A549 (cell line): ENCODE data around the gene THTPA. TPM values are rescaled to one million over a fixed set of nuclear protein-coding genes. Genes with fewer than 3 reads are reported as not detected.

Experiments
- ATAC-seq, 2 experiments: fragments of 200-7000 bp in 1 of 2; fragments of >200 bp in 1 of 2; cut with Nextera tagmentation in 1 of 2; cut with Tn5 transposase in 1 of 2; 3 replicates each; pipeline versions ENCODE4 v1.8.0 to v1.9.1; 2018 to 2020; ENCODE audit warnings: mild to moderate bottlenecking in 1 of 2, moderate library complexity in 1 of 2
- CTCF ChIA-PET: fragments of 300-600 bp; sonication (Branson Sonifier 250); formaldehyde crosslinking; extraction: SDS; loops from one replicate; lab custom pipeline; 2021; ENCODE audit warnings: antibody characterized with exemption, inconsistent platforms; lab: Yijun Ruan, JAX
- POLR2A ChIA-PET: fragments of 350-600 bp; formaldehyde crosslinking; extraction: SDS; loops from one replicate; lab custom pipeline; 2021; ENCODE audit warnings: antibody characterized with exemption, inconsistent platforms; lab: Yijun Ruan, JAX
- DNase-seq, 2 experiments: peaks; one replicate each; pipeline versions ENCODE4 v3.0.0 to v3.0.0-alpha.2; 2011 to 2016; ENCODE audit warnings: low read depth in 1 of 2, low spot score in 1 of 2
- FAIRE-seq: peaks from 2 replicates; lab custom pipeline; 2011; peaks lifted over from hg19 to GRCh38; lab: Jason Lieb, UNC
- H3K27ac ChIP-seq, 2 experiments: fragments of >200 bp; sonication (Bioruptor Twin); formaldehyde crosslinking; 3 replicates each; pipeline ENCODE4 v1.5.1; 2016 to 2017
- H3K4me1 ChIP-seq: fragments of >200 bp; sonication (Bioruptor Twin); formaldehyde crosslinking; 3 replicates; pipeline ENCODE4 v1.6.1; 2016
- H3K4me2 ChIP-seq: fragments of >200 bp; sonication (Bioruptor Twin); formaldehyde crosslinking; 3 replicates; pipeline ENCODE4 v1.6.1; 2016
- H3K4me3 ChIP-seq: fragments of >200 bp; sonication (Bioruptor Twin); formaldehyde crosslinking; 3 replicates; pipeline ENCODE4 v1.5.1; 2016
- H3K9me3 ChIP-seq: fragments of >200 bp; sonication (Bioruptor Twin); formaldehyde crosslinking; 3 replicates; pipeline ENCODE4 v1.6.1; 2016
- CBX2 ChIP-seq: fragments of 200-600 bp; sonication (generic); IDR thresholded peaks from 2 replicates; pipeline ENCODE4 v1.6.1; 2016; ENCODE audit warnings: low read depth, mild to moderate bottlenecking, borderline replicate concordance
- CEBPB ChIP-seq, 2 experiments: fragments of >200 bp in 1 of 2; sonication (Bioruptor Twin) in 1 of 2; formaldehyde crosslinking in 1 of 2; IDR thresholded peaks; 2 replicates each; pipeline ENCODE4 v1.6.1; 2012 to 2016
- CHD2 ChIP-seq: fragments of 150-350 bp; IDR thresholded peaks from 2 replicates; pipeline ENCODE4 v1.6.1; 2014; ENCODE audit warnings: low read length; ENCODE audit not compliant: partially characterized antibody
- CHD4 ChIP-seq: fragments of 200-600 bp; sonication (generic); IDR thresholded peaks from 2 replicates; pipeline ENCODE4 v1.6.1; 2016; ENCODE audit warnings: antibody characterized with exemption, mild to moderate bottlenecking, borderline replicate concordance
- EHMT2 ChIP-seq: fragments of 200-600 bp; sonication (generic); IDR thresholded peaks from 2 replicates; pipeline ENCODE4 v1.6.1; 2016; ENCODE audit warnings: antibody characterized with exemption, low read depth, mild to moderate bottlenecking, moderate library complexity
- ELK1 ChIP-seq: fragments of 150-350 bp; IDR thresholded peaks from 2 replicates; pipeline ENCODE4 v1.6.1; 2014; ENCODE audit warnings: low read depth, mild to moderate bottlenecking, low read length
- EP300 ChIP-seq, 2 experiments: fragments of >200 bp; sonication (Bioruptor Twin); formaldehyde crosslinking; IDR thresholded peaks; 2 replicates in 1 of 2; 3 replicates in 1 of 2; pipeline ENCODE4 v1.6.1; 2016 to 2017
- ESRRA ChIP-seq: fragments of 150-350 bp; IDR thresholded peaks from 2 replicates; pipeline ENCODE4 v1.6.1; 2014; ENCODE audit warnings: mild to moderate bottlenecking, low read length, borderline replicate concordance
- FOSB ChIP-seq: fragments of 250-450 bp; sonication (Bioruptor Pico); IDR thresholded peaks from 2 replicates; pipeline ENCODE4 v1.5.0; 2020; ENCODE audit warnings: mild to moderate bottlenecking, moderate library complexity
- FOSL2 ChIP-seq, 2 experiments: fragments of 450-650 bp in 1 of 2; fragments of >200 bp in 1 of 2; sonication (Bioruptor Twin) in 1 of 2; formaldehyde crosslinking; IDR thresholded peaks; 2 replicates each; pipeline versions ENCODE4 v1.5.0 to v1.6.1; 2016 to 2020; ENCODE audit warnings: mild to moderate bottlenecking in 1 of 2, moderate library complexity in 1 of 2
- GATA3 ChIP-seq: IDR thresholded peaks from 2 replicates; pipeline ENCODE4 v1.6.1; 2012; ENCODE audit warnings: borderline replicate concordance
- HEYL ChIP-seq: fragments of 250-450 bp; sonication (Bioruptor Pico); IDR thresholded peaks from 2 replicates; pipeline ENCODE4 v1.8.0; 2021; ENCODE audit warnings: mild to moderate bottlenecking, moderate library complexity
- HOXA7 ChIP-seq: fragments of 250-450 bp; sonication (Bioruptor Pico); IDR thresholded peaks from 2 replicates; pipeline ENCODE4 v1.5.0; 2020; ENCODE audit warnings: mild to moderate bottlenecking, moderate library complexity
- JUN ChIP-seq, 2 experiments: fragments of >200 bp; sonication (Bioruptor Twin); formaldehyde crosslinking; IDR thresholded peaks; 2 replicates in 1 of 2; 3 replicates in 1 of 2; pipeline ENCODE4 v1.6.1; 2016 to 2017
- KDM1A ChIP-seq: fragments of 200-600 bp; sonication (generic); IDR thresholded peaks from 2 replicates; pipeline ENCODE4 v1.6.1; 2016; ENCODE audit warnings: low read depth, mild to moderate bottlenecking
- KDM5A ChIP-seq: fragments of 200-600 bp; sonication (generic); IDR thresholded peaks from 2 replicates; pipeline ENCODE4 v1.6.1; 2016; ENCODE audit warnings: antibody characterized with exemption, mild to moderate bottlenecking
- MAFK ChIP-seq: fragments of 450-650 bp; IDR thresholded peaks from 2 replicates; pipeline ENCODE4 v1.6.1; 2014; ENCODE audit not compliant: partially characterized antibody
- NPAS2 ChIP-seq: fragments of 250-450 bp; sonication (Bioruptor Pico); IDR thresholded peaks from 2 replicates; pipeline ENCODE4 v1.8.0; 2022; ENCODE audit warnings: mild to moderate bottlenecking, moderate library complexity, borderline replicate concordance
- RCOR1 ChIP-seq: fragments of 150-350 bp; IDR thresholded peaks from 2 replicates; pipeline ENCODE4 v1.6.1; 2014; ENCODE audit warnings: antibody characterized with exemption, low read length, low read depth
- REST ChIP-seq: fragments of 200-600 bp; sonication (generic); IDR thresholded peaks from 2 replicates; pipeline ENCODE4 v1.6.1; 2016; ENCODE audit warnings: antibody characterized with exemption, mild to moderate bottlenecking, moderate library complexity
- SMC3 ChIP-seq: fragments of >200 bp; sonication (Bioruptor Twin); formaldehyde crosslinking; IDR thresholded peaks from 3 replicates; pipeline ENCODE4 v1.6.1; 2018; ENCODE audit warnings: inconsistent platforms
- TP53 ChIP-seq: fragments of 250-450 bp; sonication (Bioruptor Pico); IDR thresholded peaks from 2 replicates; pipeline ENCODE4 v1.5.0; 2021; ENCODE audit warnings: mild to moderate bottlenecking, moderate library complexity
- ZFP36 ChIP-seq: fragments of 450-650 bp; IDR thresholded peaks from 2 replicates; pipeline ENCODE4 v1.6.1; 2014; ENCODE audit warnings: borderline replicate concordance; ENCODE audit not compliant: partially characterized antibody
- ZNF302 ChIP-seq: fragments of 250-450 bp; sonication (Bioruptor Pico); IDR thresholded peaks from 2 replicates; pipeline ENCODE4 v1.9.0; 2021; ENCODE audit warnings: inconsistent platforms, mild to moderate bottlenecking, moderate library complexity
- WGBS: methylation state at CpG from one replicate; pipeline ENCODE4 v1.1.6; 2017; ENCODE audit errors: missing lambda C conversion rate; 5-methylcytosine and 5-hydroxymethylcytosine counted together
- polyA minus RNA-seq: library from RNA; depleted of rRNA, polyadenylated mRNA; stranded (reverse); fragments of >200 nt; gene quantifications from 2 replicates; pipeline ENCODE4 v1.2.3, GENCODE V29; 2011; rRNA and poly(A)+ RNA removed
- polyA plus RNA-seq, 4 experiments: library from polyadenylated mRNA; depleted of rRNA in 3 of 4; stranded (reverse); fragments of >200 nt; fragmentation: RNase III in 1 of 4; extraction: RNeasy Plus Mini Kit Qiagen cat#74134 plus additional on column Dnase treatment in 1 of 4; gene quantifications; 2 replicates in 3 of 4; 3 replicates in 1 of 4; pipeline ENCODE4 v1.2.3, GENCODE V29; 2011 to 2017
- TF ChIP-seq, protein P1 (sequence below): fragments of 250-450 bp; sonication (Bioruptor Pico); IDR thresholded peaks from 2 replicates; pipeline ENCODE4 v1.5.0; 2021; ENCODE audit warnings: mild to moderate bottlenecking, moderate library complexity, borderline replicate concordance
- TF ChIP-seq, protein P2 (sequence below): fragments of >200 bp; sonication (Bioruptor Twin); formaldehyde crosslinking; IDR thresholded peaks from 3 replicates; pipeline ENCODE4 v1.5.1; 2016
- TF ChIP-seq, protein P3 (sequence below): fragments of 250-450 bp; sonication (Bioruptor Pico); IDR thresholded peaks from 2 replicates; pipeline ENCODE4 v1.5.0; 2020; ENCODE audit warnings: low read depth, mild to moderate bottlenecking, moderate library complexity

Gene THTPA, protein sequence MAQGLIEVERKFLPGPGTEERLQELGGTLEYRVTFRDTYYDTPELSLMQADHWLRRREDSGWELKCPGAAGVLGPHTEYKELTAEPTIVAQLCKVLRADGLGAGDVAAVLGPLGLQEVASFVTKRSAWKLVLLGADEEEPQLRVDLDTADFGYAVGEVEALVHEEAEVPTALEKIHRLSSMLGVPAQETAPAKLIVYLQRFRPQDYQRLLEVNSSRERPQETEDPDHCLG
- polyA plus RNA-seq (2011; rRNA removed) (8.1 and 15.3 TPM in 2 replicates), polyA plus RNA-seq (2017; fragmentation: RNase III; extraction: RNeasy Plus Mini Kit Qiagen cat#74134 plus additional on column Dnase treatment) (21.0 to 24.0 TPM (median 23.9 TPM) in 3 replicates), polyA minus RNA-seq (12.2 and 12.5 TPM in 2 replicates)
- polyA plus RNA-seq (2012; cell fraction: cytosol; rRNA removed): 15.3 and 16.9 TPM in 2 replicates
- 20.6 and 26.5 TPM in 2 replicates for polyA plus RNA-seq (2012; cell fraction: nucleus; rRNA removed)

- ATAC-seq (peak; percentile 86 to 90), FAIRE-seq (no peak), DNase-seq (peak; percentile 91 to 95)
- CTCF ChIA-PET: interaction anchor here (0.9 to 19.0 kb wide), 4 partner anchors 10 to 79 kb away, joined by 4 to 553 read pairs (median 6); partner anchors contain the start of gene NGDN
- H3K27ac ChIP-seq: peak within 1 kb of the TSS; percentile 98 to 100
- H3K4me2 ChIP-seq: peak within 1 kb of the TSS; percentile 99
- 0% methylated on average over 11 of the region's 54 CpGs for WGBS
- H3K9me3 ChIP-seq: no peaks in the 10 kb centered on the region
- H3K4me3 ChIP-seq: peak within 1 kb of the TSS; percentile 93
- peaks cover 16% of the 10 kb centered on the region; the same call in 2 of the 3 replicates for H3K4me1 ChIP-seq
- POLR2A ChIA-PET: interaction anchor here (0.6 to 1.3 kb wide), 11 partner anchors 8 to 559 kb away, joined by 3 to 11 read pairs (median 4); partner anchors contain the start of genes AP1G2, DCAF11, HOMEZ and NGDN
- TF ChIP-seq CHD4: no peak
- peak; percentile 43; the same call in 1 of the 2 replicates for TF ChIP-seq KDM5A
- no peak for TF ChIP-seq FOSL2 (IDR thresholded peaks at IDR 0.05)
- no peak for TF ChIP-seq FOSL2 (CRISPR knock-in tag; IDR thresholded peaks at IDR 0.05)
- TF ChIP-seq EHMT2: no peak
- TF ChIP-seq CBX2: no peak
- TF ChIP-seq CHD2: peak; percentile 85
- TF ChIP-seq NPAS2 (CRISPR knock-in tag): no peak
- TF ChIP-seq HEYL (CRISPR knock-in tag): no peak
- TF ChIP-seq FOSB (CRISPR knock-in tag): no peak
- TF ChIP-seq ELK1: no peak
- TF ChIP-seq MAFK: no peak
- TF ChIP-seq TP53 (CRISPR knock-in tag): no peak
- TF ChIP-seq, protein P1, sequence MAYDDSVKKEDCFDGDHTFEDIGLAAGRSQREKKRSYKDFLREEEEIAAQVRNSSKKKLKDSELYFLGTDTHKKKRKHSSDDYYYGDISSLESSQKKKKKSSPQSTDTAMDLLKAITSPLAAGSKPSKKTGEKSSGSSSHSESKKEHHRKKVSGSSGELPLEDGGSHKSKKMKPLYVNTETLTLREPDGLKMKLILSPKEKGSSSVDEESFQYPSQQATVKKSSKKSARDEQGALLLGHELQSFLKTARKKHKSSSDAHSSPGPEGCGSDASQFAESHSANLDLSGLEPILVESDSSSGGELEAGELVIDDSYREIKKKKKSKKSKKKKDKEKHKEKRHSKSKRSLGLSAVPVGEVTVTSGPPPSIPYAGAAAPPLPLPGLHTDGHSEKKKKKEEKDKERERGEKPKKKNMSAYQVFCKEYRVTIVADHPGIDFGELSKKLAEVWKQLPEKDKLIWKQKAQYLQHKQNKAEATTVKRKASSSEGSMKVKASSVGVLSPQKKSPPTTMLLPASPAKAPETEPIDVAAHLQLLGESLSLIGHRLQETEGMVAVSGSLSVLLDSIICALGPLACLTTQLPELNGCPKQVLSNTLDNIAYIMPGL: no peak
- no peak for TF ChIP-seq SMC3
- TF ChIP-seq ZFP36: no peak
- TF ChIP-seq GATA3: 0 out of 2 replicates have a peak, but pooled peaks have one; percentile 28
- TF ChIP-seq REST: peak; percentile 81
- TF ChIP-seq EP300 (IDR thresholded peaks at IDR 0.05): no peak
- TF ChIP-seq ESRRA: no peak
- TF ChIP-seq HOXA7 (CRISPR knock-in tag): no peak
- TF ChIP-seq, protein P2, sequence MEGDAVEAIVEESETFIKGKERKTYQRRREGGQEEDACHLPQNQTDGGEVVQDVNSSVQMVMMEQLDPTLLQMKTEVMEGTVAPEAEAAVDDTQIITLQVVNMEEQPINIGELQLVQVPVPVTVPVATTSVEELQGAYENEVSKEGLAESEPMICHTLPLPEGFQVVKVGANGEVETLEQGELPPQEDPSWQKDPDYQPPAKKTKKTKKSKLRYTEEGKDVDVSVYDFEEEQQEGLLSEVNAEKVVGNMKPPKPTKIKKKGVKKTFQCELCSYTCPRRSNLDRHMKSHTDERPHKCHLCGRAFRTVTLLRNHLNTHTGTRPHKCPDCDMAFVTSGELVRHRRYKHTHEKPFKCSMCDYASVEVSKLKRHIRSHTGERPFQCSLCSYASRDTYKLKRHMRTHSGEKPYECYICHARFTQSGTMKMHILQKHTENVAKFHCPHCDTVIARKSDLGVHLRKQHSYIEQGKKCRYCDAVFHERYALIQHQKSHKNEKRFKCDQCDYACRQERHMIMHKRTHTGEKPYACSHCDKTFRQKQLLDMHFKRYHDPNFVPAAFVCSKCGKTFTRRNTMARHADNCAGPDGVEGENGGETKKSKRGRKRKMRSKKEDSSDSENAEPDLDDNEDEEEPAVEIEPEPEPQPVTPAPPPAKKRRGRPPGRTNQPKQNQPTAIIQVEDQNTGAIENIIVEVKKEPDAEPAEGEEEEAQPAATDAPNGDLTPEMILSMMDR: no peak
- peak in 1 of 2 experiments; percentile 84; a peak in 4 of 5 replicates for TF ChIP-seq JUN (IDR thresholded peaks at IDR 0.05)
- TF ChIP-seq KDM1A: no peak
- peak; percentile 46 to 60; a peak in 3 of 4 replicates for TF ChIP-seq CEBPB (IDR thresholded peaks at IDR 0.05)
- TF ChIP-seq RCOR1: no peak
- TF ChIP-seq ZNF302 (CRISPR knock-in tag): no peak
- TF ChIP-seq, protein P3, sequence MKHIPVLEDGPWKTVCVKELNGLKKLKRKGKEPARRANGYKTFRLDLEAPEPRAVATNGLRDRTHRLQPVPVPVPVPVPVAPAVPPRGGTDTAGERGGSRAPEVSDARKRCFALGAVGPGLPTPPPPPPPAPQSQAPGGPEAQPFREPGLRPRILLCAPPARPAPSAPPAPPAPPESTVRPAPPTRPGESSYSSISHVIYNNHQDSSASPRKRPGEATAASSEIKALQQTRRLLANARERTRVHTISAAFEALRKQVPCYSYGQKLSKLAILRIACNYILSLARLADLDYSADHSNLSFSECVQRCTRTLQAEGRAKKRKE (CRISPR knock-in tag): no peak
Measured at GRCh38 chr14:23555882-23556699, at the start of gene THTPA. Gene THTPA (plus strand): TSS chr14:23556271. CDS start chr14:23556758, 487 bp downstream.
